Measurements from ENCODE around the gene HAUS3.

- TF ChIP-seq, protein P1, sequence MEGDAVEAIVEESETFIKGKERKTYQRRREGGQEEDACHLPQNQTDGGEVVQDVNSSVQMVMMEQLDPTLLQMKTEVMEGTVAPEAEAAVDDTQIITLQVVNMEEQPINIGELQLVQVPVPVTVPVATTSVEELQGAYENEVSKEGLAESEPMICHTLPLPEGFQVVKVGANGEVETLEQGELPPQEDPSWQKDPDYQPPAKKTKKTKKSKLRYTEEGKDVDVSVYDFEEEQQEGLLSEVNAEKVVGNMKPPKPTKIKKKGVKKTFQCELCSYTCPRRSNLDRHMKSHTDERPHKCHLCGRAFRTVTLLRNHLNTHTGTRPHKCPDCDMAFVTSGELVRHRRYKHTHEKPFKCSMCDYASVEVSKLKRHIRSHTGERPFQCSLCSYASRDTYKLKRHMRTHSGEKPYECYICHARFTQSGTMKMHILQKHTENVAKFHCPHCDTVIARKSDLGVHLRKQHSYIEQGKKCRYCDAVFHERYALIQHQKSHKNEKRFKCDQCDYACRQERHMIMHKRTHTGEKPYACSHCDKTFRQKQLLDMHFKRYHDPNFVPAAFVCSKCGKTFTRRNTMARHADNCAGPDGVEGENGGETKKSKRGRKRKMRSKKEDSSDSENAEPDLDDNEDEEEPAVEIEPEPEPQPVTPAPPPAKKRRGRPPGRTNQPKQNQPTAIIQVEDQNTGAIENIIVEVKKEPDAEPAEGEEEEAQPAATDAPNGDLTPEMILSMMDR (IDR thresholded peaks at IDR 0.05; ENCODE audit: low read length): no peak
- TF ChIP-seq EZH2 (optimal IDR thresholded peaks at IDR 0.05; ENCODE audit: low read depth, low read length) (no peak), EZH2phosphoT487 (IDR thresholded peaks at IDR 0.05; ENCODE audit: low read length) (no peak)
Measured at GRCh38 chr4:2288051-2288541, 46.2 kb upstream of the HAUS3 start.
